GM12873 (cell line): ENCODE measurements around the gene OPRD1.

Experiments used
- CTCF ChIP-seq: IDR thresholded peaks from 2 replicates; pipeline ENCODE4 v1.5.1; 2012; ENCODE audit warnings: low read depth, mild to moderate bottlenecking, moderate library complexity, low read length, control low read depth; ENCODE audit not compliant: insufficient read depth; ENCODE audit errors: missing control alignments

Gene OPRD1

GRCh38 chr1:28914228-28915030 is 102.5 kb downstream of the OPRD1 start, which contains the start of gene EPB41:
Gene EPB41, plus strand, starts transcription at chr1:28914569. Its CDS starts 72,869 bp downstream, at chr1:28987438.
- TF ChIP-seq CTCF: no peak

- no peak for TF ChIP-seq CTCF
Observed at GRCh38 chr1:28915031-28915895, 103.3 kb downstream of the OPRD1 start.

GRCh38 chr1:28917757-28918118 is 105.8 kb downstream of the OPRD1 start:
- no peak for TF ChIP-seq CTCF
